DOHH2 (cell line): ENCODE measurements around the gene NUMB.
A peak's percentile ranks its signal among the peaks of the same experiment; 100 is the strongest.

Source experiments
- H3F3A ChIP-seq: fragments of 200-600 bp; sonication (generic), shearing (Covaris generic); 2 replicates; pipeline ENCODE4 v1.6.0; 2016; ENCODE audit warnings: antibody characterized with exemption, mild to moderate bottlenecking; ENCODE audit not compliant: control insufficient read depth, insufficient read depth
- H3K27ac ChIP-seq: fragments of 200-600 bp; sonication (generic); 2 replicates; pipeline ENCODE4 v1.5.1; 2014; ENCODE audit warnings: low read depth, mild to moderate bottlenecking, low read length, moderate library complexity
- H3K27me3 ChIP-seq: fragments of 200-600 bp; sonication (generic); 2 replicates; pipeline ENCODE4 v1.6.1; 2014; ENCODE audit warnings: mild to moderate bottlenecking, low read length, mixed read lengths; ENCODE audit not compliant: control insufficient read depth
- H3K36me3 ChIP-seq: fragments of 200-600 bp; sonication (generic); 2 replicates; pipeline ENCODE4 v1.6.1; 2014; ENCODE audit warnings: mild to moderate bottlenecking, low read length, moderate library complexity, mixed read lengths; ENCODE audit not compliant: control insufficient read depth
- H3K4me1 ChIP-seq: fragments of 200-600 bp; sonication (generic); 2 replicates; pipeline ENCODE4 v1.6.1; 2014; ENCODE audit warnings: mild to moderate bottlenecking, low read length, mixed read lengths; ENCODE audit not compliant: control insufficient read depth
- H3K4me2 ChIP-seq: fragments of 200-600 bp; sonication (generic); 2 replicates; pipeline ENCODE4 v1.6.0; 2014; ENCODE audit warnings: mild to moderate bottlenecking, low read length, moderate library complexity
- H3K4me3 ChIP-seq: fragments of 200-600 bp; sonication (generic); 2 replicates; pipeline ENCODE4 v1.5.1; 2014; ENCODE audit warnings: mild to moderate bottlenecking, low read length, mixed read lengths
- H3K79me2 ChIP-seq: fragments of 200-600 bp; sonication (generic); 2 replicates; pipeline ENCODE4 v1.6.1; 2014; ENCODE audit warnings: mild to moderate bottlenecking, low read length, mixed read lengths; ENCODE audit not compliant: control insufficient read depth
- H3K9me2 ChIP-seq: fragments of 200-600 bp; sonication (generic); replicated peaks from 2 replicates; pipeline ENCODE4 v1.6.1; 2014; ENCODE audit warnings: mild to moderate bottlenecking, low read length, mixed read lengths; ENCODE audit not compliant: control insufficient read depth
- H3K9me3 ChIP-seq: fragments of 200-600 bp; sonication (generic); 2 replicates; pipeline ENCODE4 v1.6.1; 2014; ENCODE audit warnings: antibody characterized with exemption, low read length, mixed read lengths; ENCODE audit not compliant: control insufficient read depth, insufficient read depth
- H4K20me1 ChIP-seq: fragments of 200-600 bp; sonication (generic); 2 replicates; pipeline ENCODE4 v1.6.0; 2014; ENCODE audit warnings: low read depth, mild to moderate bottlenecking, antibody characterized with exemption, low read length, moderate library complexity; ENCODE audit not compliant: control insufficient read depth, insufficient read depth
- CTCF ChIP-seq: fragments of 200-600 bp; sonication (generic); IDR thresholded peaks from one replicate; pipeline ENCODE4 v1.5.1; 2014; ENCODE audit warnings: antibody characterized with exemption, mild to moderate bottlenecking, low read depth, low read length; ENCODE audit not compliant: poor library complexity, severe bottlenecking
- EZH2phosphoT487 ChIP-seq: fragments of 200-600 bp; sonication (generic); IDR thresholded peaks from 2 replicates; pipeline ENCODE4 v1.6.1; 2017; ENCODE audit warnings: borderline replicate concordance, mild to moderate bottlenecking, antibody characterized with exemption, low read length, moderate library complexity, mixed read lengths

NUMB gene

GRCh38 chr14:73237786-73238423 lies 220.4 kb downstream of the NUMB start:
- Histone ChIP-seq H4K20me1 (no peaks in the 10 kb centered on the region), H3K27me3 (peaks cover 85% of the 10 kb centered on the region), H3K4me2 (peak overlapping the region; percentile 51), H3K27ac (no peak overlapping the region), H3F3A (0 out of 2 replicates have a peak, but pooled peaks cover 2% of the 10 kb centered on the region), H3K4me3 (peak overlapping the region; percentile 43), H3K79me2 (no peaks in the 10 kb centered on the region), H3K9me2 (no peaks in the 10 kb centered on the region), H3K4me1 (peaks cover 46% of the 10 kb centered on the region), H3K9me3 (no peaks in the 10 kb centered on the region), H3K36me3 (no peaks in the 10 kb centered on the region)
- TF ChIP-seq EZH2phosphoT487 = no peak; the same call in 1 of the 2 replicates
- no peak for TF ChIP-seq CTCF

GRCh38 chr14:73237219-73237785 lies 221.0 kb downstream of the NUMB start, which contains the start of gene PAPLN:
PAPLN (plus strand) TSS chr14:73237506; CDS start chr14:73239779, 2,273 bp downstream.
- Histone ChIP-seq H3K27ac (no peak within 1 kb of the TSS), H3K79me2 (no peaks in the 10 kb centered on the region), H3K36me3 (no peaks in the 10 kb centered on the region), H3K4me3 (peak within 1 kb of the TSS; percentile 43), H3K9me2 (no peaks in the 10 kb centered on the region), H3F3A (no peaks in the 10 kb centered on the region), H4K20me1 (no peaks in the 10 kb centered on the region), H3K4me2 (peak within 1 kb of the TSS; percentile 51), H3K9me3 (no peaks in the 10 kb centered on the region), H3K4me1 (peaks cover 41% of the 10 kb centered on the region), H3K27me3 (peaks cover 86% of the 10 kb centered on the region)
- TF ChIP-seq EZH2phosphoT487 = 0 out of 2 replicates have a peak, but pooled peaks have one; percentile 13
- no peak for TF ChIP-seq CTCF

- Histone ChIP-seq H4K20me1 (no peaks in the 10 kb centered on the region), H3K9me3 (no peaks in the 10 kb centered on the region), H3K36me3 (no peaks in the 10 kb centered on the region), H3K27me3 (peaks cover 88% of the 10 kb centered on the region), H3K27ac (no peak overlapping the region), H3F3A (no peaks in the 10 kb centered on the region), H3K4me3 (no peak overlapping the region), H3K79me2 (no peaks in the 10 kb centered on the region), H3K4me1 (peaks cover 41% of the 10 kb centered on the region), H3K4me2 (peak overlapping the region; percentile 51; the same call in 1 of the 2 replicates), H3K9me2 (no peaks in the 10 kb centered on the region)
- TF ChIP-seq CTCF (no peak), EZH2phosphoT487 (no peak)
These were observed 221.6 kb downstream of the NUMB start for GRCh38 chr14:73236752-73237218.
